Natural killer cell treated with Interleukin-12 subunit alpha and Interleukin-12 subunit beta and Interleukin-15 and Interleukin-18, amount 100 ng/mL, for 72 hours (primary cell): ENCODE results near the gene MGMT. TPM values are rescaled to one million over a fixed set of nuclear protein-coding genes. Genes with fewer than 3 reads are reported as not detected.

Experiments used
- ATAC-seq, 2 donors: fragments of 150-1000 bp; cut with Tn5 transposase in 1 of 2; sonication (Bioruptor Pico), chemical (Tn5 transposase) in 1 of 2; 2 replicates each; pipeline ENCODE4 v1.10.0; 2021
- DNase-seq: peaks from one replicate; pipeline ENCODE4 v3.0.0; 2022; ENCODE audit warnings: low spot score
- H3K27ac Mint-ChIP-seq, 2 donors: 1 replicate in 1 of 2; 2 replicates in 1 of 2; pipeline ENCODE4 v1.8.0; 2022; ENCODE audit warnings: mixed read lengths in 2 of 2, mild to moderate bottlenecking in 1 of 2, moderate library complexity in 1 of 2
- H3K27me3 Mint-ChIP-seq, 2 donors: 1 replicate in 1 of 2; 2 replicates in 1 of 2; pipeline ENCODE4 v1.8.0; 2022; ENCODE audit warnings: mixed read lengths in 2 of 2
- H3K36me3 Mint-ChIP-seq: one replicate; pipeline ENCODE4 v1.8.0; 2022; ENCODE audit warnings: mixed read lengths
- H3K4me1 Mint-ChIP-seq, 2 donors: 1 replicate in 1 of 2; 2 replicates in 1 of 2; pipeline ENCODE4 v1.8.0; 2022; ENCODE audit warnings: low read depth in 2 of 2, mixed read lengths in 2 of 2, mild to moderate bottlenecking in 1 of 2
- H3K4me3 Mint-ChIP-seq: one replicate; pipeline ENCODE4 v1.8.0; 2022; ENCODE audit warnings: mixed read lengths
- H3K9me3 Mint-ChIP-seq: 2 replicates; pipeline ENCODE4 v1.8.0; 2022; ENCODE audit warnings: mixed read lengths
- total RNA-seq, 2 donors: library from RNA; stranded (reverse); gene quantifications; one replicate each; pipeline ENCODE4 v1.2.3, GENCODE V29; 2022

Gene MGMT
- total RNA-seq, 2 donors from 2014 or later: 14.3 to 23.6 TPM

DNA sequence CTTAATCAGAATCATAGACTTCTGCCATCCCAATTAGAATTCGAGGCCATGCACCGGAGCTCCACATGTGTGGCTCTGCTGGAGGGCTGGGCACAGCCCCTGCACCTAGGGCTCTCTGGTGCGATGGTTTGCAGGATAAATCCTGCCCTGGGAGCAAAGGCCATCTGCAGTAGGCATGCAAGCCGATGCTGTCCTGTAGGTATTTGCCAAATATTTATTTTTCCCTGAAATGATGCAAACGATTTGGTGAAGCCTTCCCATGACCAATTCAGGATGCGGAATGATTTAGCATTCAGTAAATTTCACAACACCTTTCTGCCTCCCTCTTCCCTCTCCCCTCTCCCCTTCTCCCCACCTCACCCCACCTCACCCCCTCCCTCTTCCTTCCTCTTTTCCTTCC, 326.4 kb downstream of the MGMT start:
- peaks cover 7 to 11% of the 10 kb centered on the region in 2 donors for H3K4me1 Mint-ChIP-seq
- H3K36me3 Mint-ChIP-seq: peaks cover 4% of the 10 kb centered on the region
- peaks cover 4% of the 10 kb centered on the region for H3K9me3 Mint-ChIP-seq
- no peak for DNase-seq
- H3K27me3 Mint-ChIP-seq: peaks cover 0 to 9% of the 10 kb centered on the region in 2 donors
- H3K27ac Mint-ChIP-seq: no peak overlapping the region
- H3K4me3 Mint-ChIP-seq: no peak overlapping the region
- no peak for ATAC-seq

DNA sequence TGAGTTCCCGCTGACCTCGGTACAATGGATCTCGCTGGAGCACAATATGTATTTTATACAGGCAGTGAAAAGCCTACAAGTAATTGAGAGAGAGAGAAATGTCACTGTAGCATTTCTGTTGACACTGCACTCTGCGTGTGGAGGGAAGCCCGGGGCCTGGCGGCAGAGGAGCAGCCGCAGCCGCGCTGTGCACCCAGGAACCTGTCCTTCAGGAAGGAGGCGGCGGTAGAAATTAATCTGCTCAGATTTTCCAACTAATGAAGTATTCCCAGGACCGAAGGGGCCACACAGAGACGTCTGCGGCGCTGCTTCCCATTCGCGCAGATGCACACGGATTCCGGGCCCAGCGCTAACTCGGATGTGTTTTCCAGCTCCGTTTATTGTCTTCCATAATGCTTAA, 327.0 kb downstream of the MGMT start:
- Mint-ChIP-seq H3K36me3 (peaks cover 4% of the 10 kb centered on the region), H3K4me3 (no peak overlapping the region), H3K27me3 (peaks cover 0 to 11% of the 10 kb centered on the region in 2 donors), H3K27ac (no peak overlapping the region), H3K9me3 (peaks cover 4% of the 10 kb centered on the region), H3K4me1 (peaks cover 7 to 11% of the 10 kb centered on the region in 2 donors)
- ATAC-seq: no peak
- DNase-seq: no peak

DNA sequence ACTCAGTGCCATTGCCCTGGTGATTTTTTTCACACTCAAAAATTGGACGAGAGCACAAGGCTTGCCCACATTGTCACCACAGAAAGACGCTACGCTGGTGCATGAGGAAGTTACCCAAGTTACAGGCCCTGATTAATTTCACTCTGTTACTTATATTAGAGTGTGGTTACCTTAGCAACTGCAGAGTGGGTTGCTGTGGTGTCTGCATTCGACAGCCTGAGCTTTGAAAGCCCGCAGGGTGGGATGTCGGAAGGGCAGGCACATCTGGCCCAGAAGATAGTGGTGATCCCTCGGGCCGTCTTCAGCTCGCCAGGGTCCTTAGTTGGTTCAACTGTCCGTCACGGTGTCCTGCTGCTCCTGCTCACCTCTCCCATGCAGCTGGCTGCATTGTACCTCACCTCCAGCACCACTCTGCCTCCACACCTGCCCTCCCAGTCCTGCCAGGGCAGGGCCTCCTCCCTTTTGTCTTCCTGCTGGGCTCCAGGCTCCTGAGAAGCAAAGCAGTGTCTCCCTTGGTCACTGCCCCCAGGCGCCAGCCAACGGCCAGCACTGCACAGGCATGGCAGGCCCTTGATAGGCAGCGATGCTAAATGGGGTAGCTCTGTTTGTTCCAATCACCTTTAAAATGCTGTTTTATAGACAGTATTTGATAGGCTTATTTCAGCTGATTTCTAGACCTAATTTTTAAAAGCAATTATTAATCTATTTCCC, 329.8 kb downstream of the MGMT start:
- Mint-ChIP-seq H3K9me3 (no peaks in the 10 kb centered on the region), H3K36me3 (no peaks in the 10 kb centered on the region), H3K4me3 (no peak overlapping the region), H3K27ac (no peak overlapping the region), H3K27me3 (peaks cover 0 to 11% of the 10 kb centered on the region in 2 donors), H3K4me1 (peaks cover 7 to 11% of the 10 kb centered on the region in 2 donors)
- ATAC-seq (peak in 1 of 2 donors; percentile 55), DNase-seq (no peak)

DNA sequence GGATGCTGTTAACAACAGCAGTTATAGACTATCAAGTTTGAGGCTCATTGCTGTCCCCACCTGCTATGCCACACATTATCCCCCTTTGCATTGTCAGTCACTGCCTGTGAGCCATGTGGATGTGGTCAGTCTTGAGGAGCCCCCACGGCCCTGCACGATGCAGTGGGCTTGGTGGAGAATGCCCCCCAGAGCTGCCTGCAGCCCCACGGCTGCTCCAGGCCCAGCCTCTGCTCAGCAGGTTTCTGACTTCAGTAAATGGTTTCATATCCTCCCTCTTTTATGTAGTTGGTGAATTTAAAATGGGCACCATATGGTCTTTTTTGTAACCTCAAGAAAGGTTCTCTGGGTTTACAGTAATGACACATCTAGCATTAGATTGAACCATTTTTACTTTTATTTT, 332.9 kb downstream of the MGMT start:
- H3K9me3 Mint-ChIP-seq: peaks cover 8% of the 10 kb centered on the region
- H3K4me1 Mint-ChIP-seq: peaks cover 7 to 11% of the 10 kb centered on the region in 2 donors
- no peak overlapping the region for H3K27ac Mint-ChIP-seq
- no peak overlapping the region for H3K4me3 Mint-ChIP-seq
- peaks cover 11% of the 10 kb centered on the region for H3K36me3 Mint-ChIP-seq
- H3K27me3 Mint-ChIP-seq: peaks cover 0 to 15% of the 10 kb centered on the region in 2 donors
- ATAC-seq (no peak), DNase-seq (no peak)

DNA sequence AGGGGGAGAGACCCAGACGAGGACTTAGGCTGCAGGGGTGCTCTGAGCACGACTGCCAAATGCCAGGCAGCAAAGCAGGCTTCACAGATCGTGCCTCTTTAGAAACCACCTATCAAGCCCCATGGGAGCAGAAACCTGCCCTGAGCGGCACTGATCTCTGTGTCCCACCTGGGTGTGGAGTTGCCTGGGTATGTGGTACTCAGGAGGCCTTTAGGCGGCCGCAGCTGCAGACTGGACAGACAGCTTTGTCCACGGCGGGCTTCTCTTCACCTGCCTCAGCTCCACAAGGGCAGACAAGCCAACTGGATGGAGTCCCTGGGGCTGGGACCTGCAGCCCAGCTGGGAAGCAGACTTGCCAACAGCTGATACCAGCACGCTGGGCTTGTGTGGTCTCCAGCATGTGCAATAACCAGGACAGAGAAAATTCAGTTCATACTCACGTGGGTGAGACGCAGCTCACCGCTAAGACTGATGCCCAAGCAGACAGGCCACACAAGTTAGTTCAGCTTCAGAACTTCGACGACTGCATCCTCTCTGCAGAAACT, 333.8 kb downstream of the MGMT start:
- ATAC-seq (no peak), DNase-seq (no peak)
- H3K4me3 Mint-ChIP-seq: no peak overlapping the region
- peaks cover 5 to 7% of the 10 kb centered on the region in 2 donors for H3K4me1 Mint-ChIP-seq
- peaks cover 8% of the 10 kb centered on the region for H3K9me3 Mint-ChIP-seq
- H3K36me3 Mint-ChIP-seq: peaks cover 11% of the 10 kb centered on the region
- H3K27me3 Mint-ChIP-seq: peaks cover 0 to 15% of the 10 kb centered on the region in 2 donors
- H3K27ac Mint-ChIP-seq: no peak overlapping the region

DNA sequence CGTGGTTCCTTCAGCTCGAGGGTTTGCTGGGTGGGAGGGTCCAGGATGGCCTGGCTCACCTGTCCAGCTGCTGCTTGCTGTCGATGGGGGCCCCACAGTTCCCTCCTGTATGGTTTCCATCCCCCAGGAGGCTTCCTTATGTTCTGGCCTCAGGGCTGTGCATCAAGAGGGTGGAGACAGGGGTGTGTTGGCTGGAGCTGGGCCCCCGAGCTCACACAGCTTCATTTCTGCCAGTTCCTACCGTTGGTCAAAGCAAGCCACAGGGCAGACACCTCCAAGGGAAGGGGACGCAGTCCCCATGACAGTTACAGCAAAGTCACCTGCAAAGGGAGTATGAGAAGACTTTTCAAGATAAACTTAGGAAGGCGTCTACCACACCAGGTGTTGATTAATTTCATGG, 340.2 kb downstream of the MGMT start:
- Mint-ChIP-seq H3K4me1 (no peaks in the 10 kb centered on the region), H3K27ac (no peak overlapping the region), H3K36me3 (peaks cover 17% of the 10 kb centered on the region), H3K27me3 (peaks cover 4 to 7% of the 10 kb centered on the region in 2 donors), H3K9me3 (peaks cover 8% of the 10 kb centered on the region), H3K4me3 (no peak overlapping the region)
- ATAC-seq (no peak), DNase-seq (no peak)

DNA sequence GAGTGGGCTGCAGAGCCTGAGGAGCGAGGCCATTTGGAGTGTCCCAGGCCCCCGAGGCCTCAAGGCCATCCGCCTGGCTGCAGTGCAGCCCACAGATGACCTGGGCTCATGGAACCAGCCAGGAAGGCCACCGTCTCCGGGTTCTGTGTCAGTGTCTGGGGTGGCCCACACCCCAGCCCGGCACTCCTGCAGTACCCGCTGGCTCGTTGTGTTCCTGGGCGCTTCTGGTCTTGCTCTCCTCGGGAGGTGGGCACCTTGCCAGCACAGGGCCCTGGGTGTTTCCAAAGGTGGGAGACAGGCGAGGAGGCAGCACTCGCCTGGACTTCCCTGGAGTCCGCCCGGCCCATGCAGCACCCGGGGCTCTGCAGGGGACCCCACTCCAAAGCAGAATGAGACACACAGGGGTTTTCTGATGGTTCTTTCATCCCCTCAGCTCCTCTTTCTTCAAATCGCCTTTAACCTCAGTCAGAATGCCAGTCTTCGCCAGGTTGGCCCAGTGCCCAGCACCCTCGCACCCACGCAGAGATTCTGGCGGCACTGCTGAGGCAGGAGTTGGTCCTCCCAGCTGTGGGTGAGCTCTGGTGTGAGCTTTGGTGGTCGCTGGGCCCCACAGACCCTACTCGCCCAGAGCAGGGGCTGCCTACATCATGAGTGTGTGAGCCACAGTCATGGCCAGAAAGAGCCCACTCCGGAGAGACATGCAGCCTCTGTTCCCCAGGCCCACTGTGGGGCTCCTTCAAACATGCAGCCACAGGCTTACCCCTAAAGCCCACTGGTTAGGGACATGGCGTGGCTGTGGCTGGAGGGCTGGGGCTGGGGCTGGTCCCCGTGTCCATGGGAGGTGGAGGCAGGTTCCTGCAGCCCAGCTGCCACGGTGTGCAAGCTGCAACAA, 341.3 kb downstream of the MGMT start:
- ATAC-seq (peak in 1 of 2 donors; percentile 26), DNase-seq (no peak)
- no peak overlapping the region for H3K4me3 Mint-ChIP-seq
- peaks cover 4 to 7% of the 10 kb centered on the region in 2 donors for H3K27me3 Mint-ChIP-seq
- H3K36me3 Mint-ChIP-seq: peaks cover 17% of the 10 kb centered on the region
- peaks cover 6% of the 10 kb centered on the region for H3K9me3 Mint-ChIP-seq
- no peak overlapping the region for H3K27ac Mint-ChIP-seq
- H3K4me1 Mint-ChIP-seq: no peaks in the 10 kb centered on the region

DNA sequence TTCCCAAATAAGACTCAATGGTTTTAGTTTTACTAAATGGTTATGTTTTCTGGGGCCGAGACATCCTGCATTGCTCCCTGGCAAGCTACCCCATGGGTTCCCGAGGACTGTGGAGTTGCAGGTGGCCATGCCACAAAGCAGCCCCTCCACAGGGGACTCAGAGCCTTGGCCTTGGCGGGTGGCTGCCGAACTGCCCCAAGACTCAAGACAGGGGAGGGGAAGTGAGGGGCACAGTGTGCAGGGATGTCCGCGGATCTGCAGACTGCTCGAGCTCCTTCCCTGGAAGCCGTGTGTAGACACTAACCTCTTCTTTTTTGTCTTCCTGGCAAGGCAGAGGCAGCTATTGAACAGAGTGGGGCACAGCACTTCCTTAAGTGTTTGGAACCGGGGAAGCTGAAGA, 342.4 kb downstream of the MGMT start:
- Mint-ChIP-seq H3K4me3 (no peak overlapping the region), H3K27ac (no peak overlapping the region), H3K27me3 (peaks cover 2 to 7% of the 10 kb centered on the region in 2 donors), H3K4me1 (no peaks in the 10 kb centered on the region), H3K36me3 (peaks cover 9% of the 10 kb centered on the region), H3K9me3 (peaks cover 2% of the 10 kb centered on the region)
- ATAC-seq (no peak), DNase-seq (no peak)

DNA sequence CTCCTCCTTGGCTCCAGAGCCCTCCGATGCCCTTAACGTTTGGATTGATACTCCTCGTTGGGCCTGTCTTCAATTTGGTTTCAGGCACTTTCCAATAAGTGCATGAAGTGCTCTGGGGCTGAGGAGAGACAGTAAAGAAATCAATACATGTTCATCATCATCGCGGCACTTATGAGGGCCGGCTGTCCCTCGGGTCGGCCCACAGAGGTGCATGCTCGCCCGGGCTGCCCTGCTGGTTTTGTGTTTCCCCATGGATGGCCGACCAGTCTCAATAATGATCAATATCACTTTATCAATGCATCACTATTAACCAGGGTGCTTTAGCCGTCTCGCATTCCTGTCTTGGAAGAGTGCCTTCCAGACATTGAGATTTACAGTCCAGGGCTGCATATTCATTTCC, 342.8 kb downstream of the MGMT start:
- Mint-ChIP-seq H3K4me3 (no peak overlapping the region), H3K4me1 (no peaks in the 10 kb centered on the region)

DNA sequence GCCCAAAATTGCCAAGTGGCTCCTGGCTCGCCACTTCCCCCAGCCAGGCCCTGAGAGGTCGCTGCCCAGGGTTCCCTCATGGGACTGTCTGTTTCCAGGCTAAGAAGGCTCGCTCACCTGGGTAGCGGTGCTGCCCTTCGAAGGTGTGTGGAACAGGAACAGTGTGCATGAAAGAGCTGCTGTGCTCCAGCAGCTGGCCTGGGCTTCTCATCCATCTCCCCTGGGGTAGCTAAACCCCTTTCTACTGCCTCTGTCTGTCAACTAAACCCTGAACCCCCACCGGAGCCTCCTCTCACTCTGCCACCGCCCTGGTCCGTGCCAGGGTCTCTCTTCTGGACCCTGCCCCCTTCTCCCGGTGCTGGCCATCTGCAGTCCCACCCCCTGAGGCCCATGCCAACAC, 344.2 kb downstream of the MGMT start:
- Mint-ChIP-seq H3K27me3 (peaks cover 2 to 14% of the 10 kb centered on the region in 2 donors), H3K4me1 (no peaks in the 10 kb centered on the region)

More for the DNA sequence above, 342.8 kb downstream of the MGMT start:
- Mint-ChIP-seq H3K27me3 (peaks cover 2 to 8% of the 10 kb centered on the region in 2 donors), H3K9me3 (no peaks in the 10 kb centered on the region), H3K36me3 (peaks cover 6% of the 10 kb centered on the region), H3K27ac (no peak overlapping the region)
- DNase-seq (no peak), ATAC-seq (no peak)

DNA sequence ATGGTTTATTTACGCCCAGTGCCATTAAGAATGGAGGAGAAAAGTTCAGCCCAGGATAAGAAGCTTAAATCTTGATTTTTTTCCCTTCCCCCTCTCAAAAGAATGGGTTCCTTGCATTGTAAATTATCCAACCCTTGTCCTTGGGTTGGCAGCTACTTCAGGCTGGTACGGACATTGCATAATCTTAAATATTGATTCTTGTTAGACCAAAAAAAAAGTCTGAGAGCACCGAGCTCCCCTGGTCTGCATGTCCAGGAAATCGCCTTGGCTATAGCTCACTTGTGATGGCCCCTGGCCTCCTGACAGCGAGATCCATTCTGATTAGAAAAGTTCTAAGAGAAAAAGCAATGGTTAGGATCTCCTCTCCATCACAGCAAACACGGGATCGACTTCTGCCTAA, 345.4 kb downstream of the MGMT start:
- Mint-ChIP-seq H3K36me3 (no peaks in the 10 kb centered on the region), H3K4me3 (no peak overlapping the region), H3K4me1 (no peaks in the 10 kb centered on the region), H3K27me3 (peaks cover 2 to 8% of the 10 kb centered on the region in 2 donors), H3K27ac (no peak overlapping the region), H3K9me3 (no peaks in the 10 kb centered on the region)
- ATAC-seq: no peak
- DNase-seq: no peak

More for the DNA sequence above, 344.2 kb downstream of the MGMT start:
- DNase-seq (no peak), ATAC-seq (no peak)
- Mint-ChIP-seq H3K27ac (no peak overlapping the region), H3K36me3 (peaks cover 6% of the 10 kb centered on the region), H3K9me3 (no peaks in the 10 kb centered on the region), H3K4me3 (no peak overlapping the region)

DNA sequence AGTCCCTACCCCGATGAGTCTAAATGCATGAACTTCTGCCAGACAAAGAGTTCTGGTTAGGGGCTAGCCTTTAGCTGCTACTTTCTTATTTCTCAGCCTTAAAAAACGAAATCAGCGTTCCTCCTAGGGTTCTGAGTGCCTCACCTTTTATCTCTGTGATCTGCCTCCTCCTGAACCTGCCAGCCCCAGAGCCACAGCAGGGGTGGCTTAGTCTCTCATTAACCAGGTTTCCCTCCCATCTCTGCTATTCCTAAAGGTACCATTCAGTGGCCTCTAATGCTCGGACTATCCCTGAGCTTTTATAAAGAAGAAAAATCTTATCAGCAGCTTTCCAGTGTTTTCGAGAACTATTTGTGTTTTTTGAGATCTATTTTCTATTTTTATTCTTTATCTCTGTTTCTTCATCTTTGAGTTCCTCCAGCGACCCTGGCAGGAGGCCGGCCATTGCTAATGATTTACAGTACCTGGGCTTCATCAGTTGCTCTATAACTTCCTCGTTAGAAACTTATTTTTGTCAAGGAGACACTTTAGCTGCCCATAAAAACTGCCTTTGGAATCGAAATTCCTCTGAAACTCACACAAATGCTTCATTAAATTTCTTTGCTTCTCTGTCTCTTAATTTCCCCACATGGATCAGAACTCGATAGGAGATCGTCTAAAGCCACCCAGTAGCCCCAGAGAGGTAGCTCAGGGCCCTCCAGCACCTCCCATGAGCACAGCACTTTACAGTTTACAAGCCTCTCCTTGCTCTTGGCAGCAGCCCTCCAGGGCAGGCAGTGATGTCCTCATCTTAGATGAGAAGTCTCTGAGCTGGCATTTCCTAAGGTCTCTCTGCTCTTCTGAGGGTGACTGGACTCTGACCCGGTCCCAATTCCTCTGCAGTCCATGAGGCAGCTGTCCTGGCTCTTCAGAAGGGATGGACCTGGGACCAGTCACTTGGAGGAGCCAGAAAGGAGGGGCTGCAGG, 347.9 kb downstream of the MGMT start:
- H3K36me3 Mint-ChIP-seq: no peaks in the 10 kb centered on the region
- H3K4me3 Mint-ChIP-seq: no peak overlapping the region
- peaks cover 8% of the 10 kb centered on the region for H3K9me3 Mint-ChIP-seq
- H3K4me1 Mint-ChIP-seq: no peaks in the 10 kb centered on the region
- H3K27ac Mint-ChIP-seq: no peak overlapping the region
- DNase-seq (no peak), ATAC-seq (no peak)
- H3K27me3 Mint-ChIP-seq: peaks cover 2 to 12% of the 10 kb centered on the region in 2 donors
